Activated T-helper 1 cell treated with anti-CD3 and anti-CD28 coated beads, Interleukin-12 subunit alpha, Interleukin-12 subunit beta, Interleukin-2, Interleukin-4 antibody, amounts not matched to agents 30 ng/mL and 10 ng/mL and 1 ng/mL, durations not matched to agents 14 hours and 24 hours and 36 hours (primary cell): ENCODE results near the gene FGFR4. TPM values are rescaled to one million over a fixed set of nuclear protein-coding genes. Genes with fewer than 3 reads are reported as not detected.

ENCODE experiments used
- DNase-seq: peaks from one replicate; pipeline ENCODE4 v3.0.0; 2021; ENCODE audit warnings: low spot score
- H3K27ac Mint-ChIP-seq: one replicate; pipeline ENCODE4 v1.8.0; 2021; ENCODE audit warnings: mild to moderate bottlenecking, mixed read lengths
- H3K27me3 Mint-ChIP-seq: one replicate; pipeline ENCODE4 v1.8.0; 2022; ENCODE audit warnings: mild to moderate bottlenecking, moderate library complexity, mixed read lengths; ENCODE audit not compliant: insufficient read depth
- H3K36me3 Mint-ChIP-seq: one replicate; pipeline ENCODE4 v1.8.0; 2021; ENCODE audit warnings: low read depth, mixed read lengths
- H3K4me1 Mint-ChIP-seq: one replicate; pipeline ENCODE4 v1.8.0; 2021; ENCODE audit warnings: low read depth, mixed read lengths
- H3K4me3 Mint-ChIP-seq: one replicate; pipeline ENCODE4 v1.8.0; 2021; ENCODE audit warnings: mild to moderate bottlenecking, moderate library complexity, mixed read lengths
- H3K9me3 Mint-ChIP-seq: one replicate; pipeline ENCODE4 v1.8.0; 2021; ENCODE audit warnings: mixed read lengths
- intact Hi-C: fragments of 100-400 bp; cut with micrococcal nuclease; formaldehyde crosslinking; loops from one replicate; pipeline ENCODE4 v1.15.1; 2024
- total RNA-seq: library from RNA; stranded (reverse); gene quantifications from 2 replicates; pipeline ENCODE4 v1.2.3, GENCODE V29; 2022

The FGFR4 gene
- total RNA-seq, 1 donor from 2014 or later = 1.4 TPM

DNA sequence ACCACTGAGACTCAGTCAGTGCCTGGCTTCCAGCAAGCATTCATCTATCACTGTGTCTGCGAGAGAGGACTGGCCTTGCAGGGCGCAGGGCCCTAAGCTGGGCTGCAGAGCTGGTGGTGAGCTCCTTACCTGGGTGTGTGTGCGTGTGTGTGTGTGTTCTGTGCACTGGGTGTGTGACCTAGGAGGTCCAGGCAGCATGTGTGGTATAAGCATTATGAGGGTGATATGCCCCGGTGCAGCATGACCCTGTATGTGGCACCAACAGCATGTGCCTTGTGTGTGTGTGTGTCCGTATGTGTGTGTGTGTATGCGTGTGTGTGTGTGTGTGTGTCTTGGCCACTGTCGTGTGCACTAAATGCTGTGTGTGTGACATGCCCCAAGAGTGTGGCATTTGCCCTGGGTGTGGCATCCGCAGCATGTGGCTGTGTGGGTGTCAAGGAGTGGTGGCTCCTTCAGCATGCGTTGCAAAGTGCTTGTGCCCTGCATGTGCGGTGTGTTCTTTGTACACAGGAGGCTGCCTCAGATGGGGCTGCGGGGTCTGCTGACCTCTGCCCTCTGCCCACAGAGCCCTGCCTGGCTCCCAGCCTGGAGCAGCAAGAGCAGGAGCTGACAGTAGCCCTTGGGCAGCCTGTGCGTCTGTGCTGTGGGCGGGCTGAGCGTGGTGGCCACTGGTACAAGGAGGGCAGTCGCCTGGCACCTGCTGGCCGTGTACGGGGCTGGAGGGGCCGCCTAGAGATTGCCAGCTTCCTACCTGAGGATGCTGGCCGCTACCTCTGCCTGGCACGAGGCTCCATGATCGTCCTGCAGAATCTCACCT lies 3.3 kb downstream of the FGFR4 start:
- no peak for DNase-seq
- Mint-ChIP-seq H3K27me3 (peaks cover 26% of the 10 kb centered on the region), H3K9me3 (no peaks in the 10 kb centered on the region), H3K4me3 (no peak overlapping the region), H3K4me1 (peaks cover 7% of the 10 kb centered on the region), H3K27ac (no peak overlapping the region), H3K36me3 (peaks cover 2% of the 10 kb centered on the region)
- intact Hi-C loops = no loop called here

DNA sequence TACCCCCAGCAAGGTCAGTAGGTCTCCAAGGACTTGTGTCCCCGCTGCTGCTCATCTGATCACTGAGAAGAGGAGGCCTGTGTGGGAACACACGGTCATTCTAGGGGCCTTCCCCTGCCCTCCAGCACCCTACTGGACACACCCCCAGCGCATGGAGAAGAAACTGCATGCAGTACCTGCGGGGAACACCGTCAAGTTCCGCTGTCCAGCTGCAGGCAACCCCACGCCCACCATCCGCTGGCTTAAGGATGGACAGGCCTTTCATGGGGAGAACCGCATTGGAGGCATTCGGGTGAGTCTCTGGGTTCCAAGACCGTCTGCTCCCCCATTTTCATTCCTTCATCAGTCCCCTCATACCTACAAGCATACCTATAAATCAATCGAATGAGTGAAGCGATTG lies 4.1 kb downstream of the FGFR4 start:
- Mint-ChIP-seq H3K36me3 (peaks cover 2% of the 10 kb centered on the region), H3K27ac (no peak overlapping the region), H3K9me3 (no peaks in the 10 kb centered on the region), H3K4me3 (no peak overlapping the region), H3K4me1 (peaks cover 6% of the 10 kb centered on the region), H3K27me3 (peaks cover 24% of the 10 kb centered on the region)
- no peak for DNase-seq
- intact Hi-C loops = no loop called here

DNA sequence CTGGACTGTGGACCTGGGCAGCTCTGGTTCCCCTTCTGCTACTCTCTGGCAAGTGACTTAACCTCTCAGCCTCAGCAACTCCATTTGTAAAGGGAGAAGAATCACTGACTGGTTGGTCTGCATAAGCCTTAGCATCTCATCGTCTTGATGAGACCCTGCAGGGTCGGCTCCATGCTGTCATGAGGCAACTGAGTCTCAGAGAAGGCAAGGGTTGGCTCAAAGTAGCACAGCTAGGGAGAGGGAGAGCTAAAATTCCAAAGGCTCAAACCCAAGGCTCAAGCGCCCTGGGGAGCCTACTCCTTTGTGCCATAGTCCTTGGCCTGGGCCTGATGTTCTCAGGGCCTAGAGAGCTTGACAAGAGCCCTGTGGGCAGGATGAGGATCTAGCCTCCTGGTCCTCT lies 4.5 kb downstream of the FGFR4 start:
- no peak for DNase-seq
- H3K4me3 Mint-ChIP-seq = no peak overlapping the region
- no peak overlapping the region for H3K27ac Mint-ChIP-seq
- no peaks in the 10 kb centered on the region for H3K9me3 Mint-ChIP-seq
- H3K4me1 Mint-ChIP-seq = peaks cover 2% of the 10 kb centered on the region
- intact Hi-C loops = no loop called here
- peaks cover 2% of the 10 kb centered on the region for H3K36me3 Mint-ChIP-seq
- peaks cover 19% of the 10 kb centered on the region for H3K27me3 Mint-ChIP-seq

DNA sequence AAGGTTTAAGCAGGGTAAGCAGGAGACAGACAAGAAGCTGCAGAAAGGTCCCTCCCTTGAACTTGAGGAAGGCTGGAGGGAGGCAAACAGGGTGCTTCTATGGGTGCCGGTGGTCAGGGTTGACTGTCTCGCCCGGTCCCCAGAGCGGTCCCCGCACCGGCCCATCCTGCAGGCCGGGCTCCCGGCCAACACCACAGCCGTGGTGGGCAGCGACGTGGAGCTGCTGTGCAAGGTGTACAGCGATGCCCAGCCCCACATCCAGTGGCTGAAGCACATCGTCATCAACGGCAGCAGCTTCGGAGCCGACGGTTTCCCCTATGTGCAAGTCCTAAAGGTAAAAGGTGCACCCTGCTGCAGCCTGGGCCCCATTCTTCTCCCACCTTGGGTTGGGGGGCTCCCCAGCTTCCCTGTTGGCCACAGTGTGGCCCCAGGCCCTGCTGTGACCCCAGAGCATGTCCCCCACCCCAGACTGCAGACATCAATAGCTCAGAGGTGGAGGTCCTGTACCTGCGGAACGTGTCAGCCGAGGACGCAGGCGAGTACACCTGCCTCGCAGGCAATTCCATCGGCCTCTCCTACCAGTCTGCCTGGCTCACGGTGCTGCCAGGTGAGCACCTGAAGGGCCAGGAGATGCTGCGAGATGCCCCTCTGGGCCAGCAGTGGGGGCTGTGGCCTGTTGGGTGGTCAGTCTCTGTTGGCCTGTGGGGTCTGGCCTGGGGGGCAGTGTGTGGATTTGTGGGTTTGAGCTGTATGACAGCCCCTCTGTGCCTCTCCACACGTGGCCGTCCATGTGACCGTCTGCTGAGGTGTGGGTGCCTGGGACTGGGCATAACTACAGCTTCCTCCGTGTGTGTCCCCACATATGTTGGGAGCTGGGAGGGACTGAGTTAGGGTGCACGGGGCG lies 5.7 kb downstream of the FGFR4 start:
- intact Hi-C loops = no loop called here
- H3K4me3 Mint-ChIP-seq = no peak overlapping the region
- peaks cover 16% of the 10 kb centered on the region for H3K27me3 Mint-ChIP-seq
- H3K4me1 Mint-ChIP-seq = no peaks in the 10 kb centered on the region
- peaks cover 2% of the 10 kb centered on the region for H3K36me3 Mint-ChIP-seq
- DNase-seq = no peak
- no peaks in the 10 kb centered on the region for H3K9me3 Mint-ChIP-seq
- no peak overlapping the region for H3K27ac Mint-ChIP-seq

DNA sequence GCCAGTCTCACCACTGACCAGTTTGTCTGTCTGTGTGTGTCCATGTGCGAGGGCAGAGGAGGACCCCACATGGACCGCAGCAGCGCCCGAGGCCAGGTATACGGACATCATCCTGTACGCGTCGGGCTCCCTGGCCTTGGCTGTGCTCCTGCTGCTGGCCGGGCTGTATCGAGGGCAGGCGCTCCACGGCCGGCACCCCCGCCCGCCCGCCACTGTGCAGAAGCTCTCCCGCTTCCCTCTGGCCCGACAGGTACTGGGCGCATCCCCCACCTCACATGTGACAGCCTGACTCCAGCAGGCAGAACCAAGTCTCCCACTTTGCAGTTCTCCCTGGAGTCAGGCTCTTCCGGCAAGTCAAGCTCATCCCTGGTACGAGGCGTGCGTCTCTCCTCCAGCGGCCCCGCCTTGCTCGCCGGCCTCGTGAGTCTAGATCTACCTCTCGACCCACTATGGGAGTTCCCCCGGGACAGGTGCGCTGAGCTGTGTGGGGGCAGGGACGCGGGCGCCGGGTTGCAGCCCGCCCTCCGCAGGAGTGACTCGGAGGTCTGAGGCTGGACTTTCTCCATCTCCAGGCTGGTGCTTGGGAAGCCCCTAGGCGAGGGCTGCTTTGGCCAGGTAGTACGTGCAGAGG lies 6.5 kb downstream of the FGFR4 start:
- intact Hi-C loops = no loop called here
- Mint-ChIP-seq H3K4me3 (no peak overlapping the region), H3K4me1 (no peaks in the 10 kb centered on the region), H3K36me3 (no peaks in the 10 kb centered on the region), H3K9me3 (no peaks in the 10 kb centered on the region), H3K27ac (no peak overlapping the region), H3K27me3 (peaks cover 10% of the 10 kb centered on the region)
- DNase-seq = no peak

DNA sequence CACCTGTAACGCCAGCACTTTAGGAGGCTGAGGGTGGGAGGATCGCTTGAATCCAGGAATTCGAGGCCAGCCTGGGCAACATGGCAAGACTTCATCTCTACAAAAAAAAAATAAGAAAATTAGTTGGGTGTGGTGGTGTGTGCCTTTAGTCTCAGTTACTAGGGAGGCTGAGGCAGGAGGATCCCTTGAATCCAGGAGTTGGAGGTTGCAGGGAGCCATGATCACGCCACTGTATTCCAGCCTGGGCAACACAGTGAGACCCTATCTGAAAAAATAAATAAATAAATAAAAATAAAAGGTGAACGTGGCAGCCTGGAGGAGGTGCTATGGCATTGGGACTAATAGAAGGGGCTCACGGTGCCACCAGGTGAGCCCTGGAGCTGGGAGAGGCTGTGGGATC lies 7.1 kb downstream of the FGFR4 start:
- intact Hi-C loops = no loop called here
- H3K4me1 Mint-ChIP-seq = no peaks in the 10 kb centered on the region
- H3K36me3 Mint-ChIP-seq = no peaks in the 10 kb centered on the region
- no peak for DNase-seq
- H3K27ac Mint-ChIP-seq = no peak overlapping the region
- no peak overlapping the region for H3K4me3 Mint-ChIP-seq
- no peaks in the 10 kb centered on the region for H3K9me3 Mint-ChIP-seq
- peaks cover 5% of the 10 kb centered on the region for H3K27me3 Mint-ChIP-seq

DNA sequence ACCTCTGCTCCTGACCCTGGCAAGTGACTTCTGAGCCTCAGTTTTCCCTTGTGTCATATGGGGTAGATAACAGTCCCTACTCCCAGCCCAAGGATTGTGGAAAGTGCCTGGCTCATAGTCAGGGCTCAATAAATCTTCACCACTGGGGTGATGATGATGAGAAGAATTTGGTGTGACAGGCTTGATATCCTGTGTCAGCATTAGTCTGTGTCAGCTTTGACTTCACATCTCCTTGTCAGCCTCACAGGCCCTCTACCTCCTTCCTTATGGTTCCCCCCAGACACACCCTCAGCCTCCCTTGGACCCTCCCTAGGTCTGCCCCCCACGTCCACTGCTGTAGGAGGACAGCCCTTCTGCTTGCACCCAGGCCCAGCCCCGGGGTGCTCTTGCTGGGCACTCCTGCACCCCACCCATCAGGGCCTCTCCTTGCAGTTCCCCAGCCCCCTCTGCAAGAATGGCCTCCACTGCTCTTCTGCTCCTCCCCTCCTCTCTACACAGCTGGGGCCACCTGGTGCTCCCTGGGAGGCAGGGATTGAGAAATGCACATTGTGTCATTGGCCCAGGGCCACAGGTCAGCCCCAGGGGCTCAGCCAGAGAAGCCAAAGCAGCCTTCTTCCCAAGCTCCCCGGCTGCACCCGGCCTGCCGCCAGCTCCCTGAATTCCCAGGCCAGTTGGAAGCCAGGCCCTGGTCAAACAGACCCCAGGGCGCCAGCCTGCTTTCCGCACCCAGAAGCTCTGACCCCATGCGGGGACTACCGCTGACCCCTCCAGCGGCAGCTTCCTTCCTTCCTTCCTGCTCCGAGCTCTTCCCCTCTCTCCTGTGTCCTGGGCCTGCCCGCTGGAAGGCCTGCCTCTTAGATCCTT lies 7.7 kb downstream of the FGFR4 start:
- H3K4me3 Mint-ChIP-seq = no peak overlapping the region
- H3K4me1 Mint-ChIP-seq = no peaks in the 10 kb centered on the region
- no peak for DNase-seq
- H3K9me3 Mint-ChIP-seq = no peaks in the 10 kb centered on the region
- H3K27me3 Mint-ChIP-seq = peaks cover 2% of the 10 kb centered on the region
- no peak overlapping the region for H3K27ac Mint-ChIP-seq
- intact Hi-C loops = no loop called here
- no peaks in the 10 kb centered on the region for H3K36me3 Mint-ChIP-seq

DNA sequence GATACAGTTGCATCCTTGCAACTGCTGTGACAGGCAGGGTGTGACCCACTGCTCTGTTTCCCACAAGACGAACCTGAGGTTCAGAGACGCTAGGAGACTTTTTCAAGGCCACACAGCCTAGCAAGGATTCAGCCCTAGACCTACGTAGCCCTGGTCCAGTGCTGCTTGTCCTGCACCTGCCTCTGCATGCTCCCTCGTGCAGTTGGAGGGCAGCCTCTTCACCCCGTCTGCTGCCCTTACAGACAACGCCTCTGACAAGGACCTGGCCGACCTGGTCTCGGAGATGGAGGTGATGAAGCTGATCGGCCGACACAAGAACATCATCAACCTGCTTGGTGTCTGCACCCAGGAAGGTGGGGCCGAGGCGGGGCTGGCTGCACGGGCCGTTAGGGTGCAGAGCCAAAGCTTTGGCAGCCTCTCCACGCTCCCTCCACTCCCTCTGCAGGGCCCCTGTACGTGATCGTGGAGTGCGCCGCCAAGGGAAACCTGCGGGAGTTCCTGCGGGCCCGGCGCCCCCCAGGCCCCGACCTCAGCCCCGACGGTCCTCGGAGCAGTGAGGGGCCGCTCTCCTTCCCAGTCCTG lies 8.5 kb downstream of the FGFR4 start:
- H3K4me3 Mint-ChIP-seq = no peak overlapping the region
- no peaks in the 10 kb centered on the region for H3K27me3 Mint-ChIP-seq

DNA sequence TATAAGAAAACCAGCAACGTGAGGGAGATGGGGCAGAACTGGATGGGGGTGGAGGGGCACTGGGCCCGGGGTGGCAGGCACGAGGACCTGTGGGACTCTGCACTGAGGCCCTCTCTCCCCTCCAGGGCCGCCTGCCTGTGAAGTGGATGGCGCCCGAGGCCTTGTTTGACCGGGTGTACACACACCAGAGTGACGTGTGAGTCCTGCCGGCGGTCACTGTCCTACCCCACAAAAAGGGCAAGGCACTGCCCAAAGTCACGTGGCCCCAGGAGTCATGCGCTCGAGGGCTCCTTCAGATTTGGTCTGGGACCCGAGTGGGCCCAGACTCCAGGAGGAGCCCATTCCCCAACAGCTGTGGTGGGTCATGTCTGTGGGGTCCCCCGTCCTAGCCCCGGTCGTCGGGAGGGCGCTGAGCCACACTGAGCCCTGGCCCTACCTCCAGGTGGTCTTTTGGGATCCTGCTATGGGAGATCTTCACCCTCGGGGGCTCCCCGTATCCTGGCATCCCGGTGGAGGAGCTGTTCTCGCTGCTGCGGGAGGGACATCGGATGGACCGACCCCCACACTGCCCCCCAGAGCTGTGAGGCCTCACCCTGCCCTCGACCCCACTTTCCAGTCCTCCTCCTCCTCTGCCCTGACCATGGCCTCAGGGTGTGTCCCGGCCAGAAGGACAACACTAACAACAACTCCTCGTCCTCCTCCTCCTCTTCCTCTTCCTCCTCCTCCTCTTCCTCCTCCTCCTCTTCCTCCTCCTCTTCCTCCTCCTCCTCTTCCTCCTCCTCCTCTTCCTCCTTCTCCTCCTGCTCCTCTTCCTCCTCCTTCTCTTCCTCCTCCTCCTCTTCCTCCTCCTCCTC lies 9.7 kb downstream of the FGFR4 start:
- no peaks in the 10 kb centered on the region for H3K4me1 Mint-ChIP-seq
- intact Hi-C loops = no loop called here
- H3K36me3 Mint-ChIP-seq = no peaks in the 10 kb centered on the region
- H3K9me3 Mint-ChIP-seq = no peaks in the 10 kb centered on the region
- no peaks in the 10 kb centered on the region for H3K27me3 Mint-ChIP-seq
- no peak overlapping the region for H3K27ac Mint-ChIP-seq
- no peak overlapping the region for H3K4me3 Mint-ChIP-seq
- no peak for DNase-seq

More for the DNA sequence above, 8.5 kb downstream of the FGFR4 start:
- intact Hi-C loops = no loop called here
- Mint-ChIP-seq H3K9me3 (no peaks in the 10 kb centered on the region), H3K36me3 (no peaks in the 10 kb centered on the region), H3K4me1 (no peaks in the 10 kb centered on the region), H3K27ac (no peak overlapping the region)
- DNase-seq = no peak

DNA sequence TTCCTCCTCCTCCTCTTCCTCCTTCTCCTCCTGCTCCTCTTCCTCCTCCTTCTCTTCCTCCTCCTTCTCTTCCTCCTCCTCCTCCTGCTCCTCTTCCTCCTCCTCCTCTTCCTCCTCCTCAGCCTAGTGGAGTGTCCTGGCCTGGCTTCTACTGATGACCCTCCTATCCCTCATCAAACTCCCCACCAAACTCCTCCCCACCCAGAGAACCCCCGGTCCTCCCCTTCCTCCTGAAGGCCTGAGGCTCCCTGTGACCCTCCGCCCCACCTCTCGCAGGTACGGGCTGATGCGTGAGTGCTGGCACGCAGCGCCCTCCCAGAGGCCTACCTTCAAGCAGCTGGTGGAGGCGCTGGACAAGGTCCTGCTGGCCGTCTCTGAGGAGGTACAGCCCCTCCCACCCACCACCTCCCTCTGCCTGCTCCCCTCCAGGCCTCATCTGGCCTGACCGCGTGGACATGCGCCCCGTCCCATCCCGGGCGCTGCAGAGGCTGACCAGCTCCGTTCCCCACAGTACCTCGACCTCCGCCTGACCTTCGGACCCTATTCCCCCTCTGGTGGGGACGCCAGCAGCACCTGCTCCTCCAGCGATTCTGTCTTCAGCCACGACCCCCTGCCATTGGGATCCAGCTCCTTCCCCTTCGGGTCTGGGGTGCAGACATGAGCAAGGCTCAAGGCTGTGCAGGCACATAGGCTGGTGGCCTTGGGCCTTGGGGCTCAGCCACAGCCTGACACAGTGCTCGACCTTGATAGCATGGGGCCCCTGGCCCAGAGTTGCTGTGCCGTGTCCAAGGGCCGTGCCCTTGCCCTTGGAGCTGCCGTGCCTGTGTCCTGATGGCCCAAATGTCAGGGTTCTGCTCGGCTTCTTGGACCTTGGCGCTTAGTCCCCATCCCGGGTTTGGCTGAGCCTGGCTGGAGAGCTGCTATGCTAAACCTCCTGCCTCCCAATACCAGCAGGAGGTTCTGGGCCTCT lies 10.6 kb downstream of the FGFR4 start:
- H3K4me3 Mint-ChIP-seq = no peak overlapping the region
- DNase-seq = no peak

DNA sequence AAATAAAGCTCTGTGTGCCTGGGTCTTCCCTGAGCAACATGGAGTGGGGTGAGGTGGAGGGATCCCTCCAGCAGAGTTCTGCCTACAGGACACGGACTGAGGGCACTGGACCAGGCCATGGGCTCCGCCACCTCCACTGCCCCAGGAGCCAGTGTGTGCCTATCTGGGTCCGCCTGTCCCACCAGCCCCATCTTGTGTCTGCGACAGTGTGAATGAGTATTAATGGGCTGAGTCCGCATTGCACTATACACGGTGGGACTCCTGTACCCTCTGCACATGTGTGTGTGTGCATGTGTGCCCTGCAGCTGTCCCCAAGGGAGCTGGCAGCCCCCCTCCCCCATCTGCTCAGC lies 11.4 kb downstream of the FGFR4 start:
- Mint-ChIP-seq H3K4me3 (no peak overlapping the region), H3K36me3 (no peaks in the 10 kb centered on the region), H3K4me1 (no peaks in the 10 kb centered on the region), H3K9me3 (no peaks in the 10 kb centered on the region), H3K27me3 (no peaks in the 10 kb centered on the region), H3K27ac (no peak overlapping the region)
- no peak for DNase-seq
- intact Hi-C loops = no loop called here

More for the DNA sequence above, 10.6 kb downstream of the FGFR4 start:
- Mint-ChIP-seq H3K9me3 (no peaks in the 10 kb centered on the region), H3K4me1 (no peaks in the 10 kb centered on the region), H3K27ac (no peak overlapping the region), H3K27me3 (no peaks in the 10 kb centered on the region), H3K36me3 (no peaks in the 10 kb centered on the region)
- intact Hi-C loops = no loop called here
